Stomach (tissue), 9 donors: ENCODE measurements around the gene SPRY1. TPM values are rescaled to one million over a fixed set of nuclear protein-coding genes. Genes with fewer than 3 reads are reported as not detected.

Experiments used
- DNase-seq, 2 donors: peaks; one replicate each; pipeline versions ENCODE4 v3.0.0 to v3.0.0-alpha.2; 2013 to 2019
- H3K27ac ChIP-seq, 5 donors: fragments of 200-600 bp in 4 of 5; sonication (generic) in 4 of 5; one replicate each; pipeline ENCODE4 v1.5.1; 2013 to 2019; ENCODE audit warnings: mild to moderate bottlenecking in 1 of 5, moderate library complexity in 1 of 5
- H3K27me3 ChIP-seq, 3 donors: fragments of 200-600 bp; sonication (generic); one replicate each; pipeline ENCODE4 v1.5.1; 2017 to 2019; ENCODE audit warnings: mixed run types in 1 of 3
- H3K36me3 ChIP-seq, 4 donors: fragments of 200-600 bp; sonication (generic); 1 replicate in 3 of 4; 2 replicates in 1 of 4; pipeline ENCODE4 v1.5.1; 2016 to 2019
- H3K4me1 ChIP-seq, 4 donors: fragments of 200-600 bp; sonication (generic); one replicate each; pipeline ENCODE4 v1.5.1; 2016 to 2019
- H3K4me3 ChIP-seq, 4 donors: fragments of 200-600 bp; sonication (generic) in 3 of 4; one replicate each; pipeline ENCODE4 v1.5.1; 2016 to 2019; ENCODE audit warnings: mild to moderate bottlenecking in 1 of 4
- H3K9me3 ChIP-seq, 4 donors: fragments of 200-600 bp; sonication (generic); one replicate each; pipeline ENCODE4 v1.5.1; 2016 to 2019
- EP300 ChIP-seq: sonication (generic); formaldehyde crosslinking; IDR thresholded peaks from one replicate; pipeline ENCODE4 v1.6.1; 2017; ENCODE audit warnings: antibody characterized with exemption
- POLR2A ChIP-seq, 4 donors: fragments of 450-650 bp; IDR thresholded peaks; one replicate each; pipeline ENCODE4 v1.6.1; 2016; ENCODE audit warnings: antibody characterized with exemption in 4 of 4, control low read depth in 2 of 4, mild to moderate bottlenecking in 1 of 4, moderate library complexity in 1 of 4
- POLR2AphosphoS5 ChIP-seq, 3 donors: sonication (generic); formaldehyde crosslinking; IDR thresholded peaks; one replicate each; pipeline ENCODE4 v1.6.1; 2016; ENCODE audit warnings: antibody characterized with exemption in 3 of 3
- WGBS, 5 donors: extraction: QIAGEN DNeasy Blood & Tissue Kit in 3 of 5; methylation state at CpG; one replicate each; pipeline versions ENCODE4 v1.1.5 to v1.1.7; 2013 to 2018; 5-methylcytosine and 5-hydroxymethylcytosine counted together
- intact Hi-C: fragments of 100-400 bp; cut with DNase I; formaldehyde crosslinking; loops from one replicate; pipeline ENCODE4 v1.15.1; 2023; ENCODE audit warnings: low total_unique reads
- polyA plus RNA-seq, 3 donors: library from polyadenylated mRNA; stranded (reverse); fragments of 200-250 nt; gene quantifications; one replicate each; pipeline ENCODE4 v1.2.3, GENCODE V29; 2013
- total RNA-seq, 5 donors: library from RNA; depleted of rRNA; stranded (reverse); fragments of >200 nt; gene quantifications; one replicate each; pipeline versions ENCODE4 v1.1.0 to v1.2.3, GENCODE V29; 2014 to 2016
- TF ChIP-seq, protein P1 (sequence below), 7 experiments: fragments of 450-650 bp in 4 of 7; fragments of 200-600 bp in 3 of 7; sonication (generic) in 3 of 7; IDR thresholded peaks; one replicate each; pipeline ENCODE4 v1.5.1; 2016 to 2019; ENCODE audit warnings: antibody characterized with exemption in 7 of 7, control low read depth in 2 of 7, mild to moderate bottlenecking in 1 of 7
- donor health status: healthy with polysubstance abuse.
- donor health status: Bipolar disorder and iron deficiency.
- donor health status: healthy.

Gene SPRY1
- total and polyA plus RNA-seq, 8 donors, result 15.7 to 85.2 (median 49.3) TPM

DNA sequence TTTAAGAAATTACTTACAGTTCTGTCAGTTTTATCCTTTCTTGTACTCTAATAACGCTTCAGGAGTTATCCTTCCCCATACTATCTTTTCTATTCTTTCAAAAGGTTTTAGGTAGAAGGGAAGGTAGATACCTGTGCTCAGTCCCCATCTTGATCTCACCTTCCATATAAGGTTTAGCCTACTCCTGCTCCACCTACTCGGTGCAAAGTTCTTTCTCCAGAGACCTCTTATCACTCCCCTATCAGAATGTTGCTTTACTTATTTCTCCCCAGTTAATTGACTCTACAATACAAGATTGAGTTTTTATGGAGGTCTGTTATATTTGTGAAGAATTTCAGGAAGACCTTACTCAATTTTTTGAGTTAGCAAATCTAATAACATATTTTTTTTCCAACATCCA lies 33.9 kb downstream of the SPRY1 start:
- H3K4me1 ChIP-seq, result no peaks in the 10 kb centered on the region
- 56 to 67% (median 60%) methylated on average over 2 of the region's 2 CpGs for WGBS, 5 donors
- intact Hi-C loops, result no loop called here

DNA sequence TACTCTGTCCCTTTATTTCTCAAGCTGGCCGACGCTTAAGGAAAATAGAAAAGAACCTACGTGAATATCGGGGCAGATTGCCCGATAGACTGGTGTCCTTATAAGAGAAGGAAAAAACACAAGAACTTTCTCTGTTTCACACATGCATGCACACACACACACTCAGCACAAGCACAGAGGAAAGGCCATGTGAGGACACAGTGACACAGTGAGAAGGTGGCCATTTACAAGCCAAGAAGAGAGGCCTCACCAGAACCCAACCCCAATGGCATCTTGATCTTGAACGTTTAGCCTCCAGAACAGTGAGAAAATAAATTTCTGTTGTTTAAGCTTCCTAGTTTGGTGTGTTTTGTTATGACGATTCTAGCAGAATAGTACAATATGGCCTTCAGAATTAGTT lies 37.0 kb downstream of the SPRY1 start:
- H3K27ac ChIP-seq, result no peak overlapping the region
- TF ChIP-seq POLR2A (IDR thresholded peaks at IDR 0.05), result no peak
- no peak for TF ChIP-seq EP300
- TF ChIP-seq POLR2AphosphoS5 (IDR thresholded peaks at IDR 0.05), result no peak
- TF ChIP-seq, protein P1, sequence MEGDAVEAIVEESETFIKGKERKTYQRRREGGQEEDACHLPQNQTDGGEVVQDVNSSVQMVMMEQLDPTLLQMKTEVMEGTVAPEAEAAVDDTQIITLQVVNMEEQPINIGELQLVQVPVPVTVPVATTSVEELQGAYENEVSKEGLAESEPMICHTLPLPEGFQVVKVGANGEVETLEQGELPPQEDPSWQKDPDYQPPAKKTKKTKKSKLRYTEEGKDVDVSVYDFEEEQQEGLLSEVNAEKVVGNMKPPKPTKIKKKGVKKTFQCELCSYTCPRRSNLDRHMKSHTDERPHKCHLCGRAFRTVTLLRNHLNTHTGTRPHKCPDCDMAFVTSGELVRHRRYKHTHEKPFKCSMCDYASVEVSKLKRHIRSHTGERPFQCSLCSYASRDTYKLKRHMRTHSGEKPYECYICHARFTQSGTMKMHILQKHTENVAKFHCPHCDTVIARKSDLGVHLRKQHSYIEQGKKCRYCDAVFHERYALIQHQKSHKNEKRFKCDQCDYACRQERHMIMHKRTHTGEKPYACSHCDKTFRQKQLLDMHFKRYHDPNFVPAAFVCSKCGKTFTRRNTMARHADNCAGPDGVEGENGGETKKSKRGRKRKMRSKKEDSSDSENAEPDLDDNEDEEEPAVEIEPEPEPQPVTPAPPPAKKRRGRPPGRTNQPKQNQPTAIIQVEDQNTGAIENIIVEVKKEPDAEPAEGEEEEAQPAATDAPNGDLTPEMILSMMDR (IDR thresholded peaks at IDR 0.05), result no peak
- intact Hi-C loops, result no loop called here
- H3K4me3 ChIP-seq, result no peak overlapping the region
- no peak for DNase-seq
- WGBS, 5 donors, result 90 to 95% (median 91%) methylated on average over 7 of the region's 7 CpGs
- no peaks in the 10 kb centered on the region for H3K27me3 ChIP-seq
- H3K4me1 ChIP-seq, result peaks cover 0 to 11% (median 7%) of the 10 kb centered on the region in 4 donors
- peaks cover 0 to 6% (median 0%) of the 10 kb centered on the region in 4 donors for H3K9me3 ChIP-seq
- H3K36me3 ChIP-seq, result no peaks in the 10 kb centered on the region

More for the DNA sequence above, 33.9 kb downstream of the SPRY1 start:
- H3K36me3 ChIP-seq, result no peaks in the 10 kb centered on the region
- peaks cover 0 to 3% (median 0%) of the 10 kb centered on the region in 4 donors for H3K9me3 ChIP-seq
- TF ChIP-seq EP300, result no peak
- TF ChIP-seq, protein P1 (IDR thresholded peaks at IDR 0.05), result no peak
- no peak for TF ChIP-seq POLR2A (IDR thresholded peaks at IDR 0.05)
- TF ChIP-seq POLR2AphosphoS5 (IDR thresholded peaks at IDR 0.05), result no peak
- DNase-seq, result no peak
- no peaks in the 10 kb centered on the region for H3K27me3 ChIP-seq
- no peak overlapping the region for H3K27ac ChIP-seq
- no peak overlapping the region for H3K4me3 ChIP-seq

DNA sequence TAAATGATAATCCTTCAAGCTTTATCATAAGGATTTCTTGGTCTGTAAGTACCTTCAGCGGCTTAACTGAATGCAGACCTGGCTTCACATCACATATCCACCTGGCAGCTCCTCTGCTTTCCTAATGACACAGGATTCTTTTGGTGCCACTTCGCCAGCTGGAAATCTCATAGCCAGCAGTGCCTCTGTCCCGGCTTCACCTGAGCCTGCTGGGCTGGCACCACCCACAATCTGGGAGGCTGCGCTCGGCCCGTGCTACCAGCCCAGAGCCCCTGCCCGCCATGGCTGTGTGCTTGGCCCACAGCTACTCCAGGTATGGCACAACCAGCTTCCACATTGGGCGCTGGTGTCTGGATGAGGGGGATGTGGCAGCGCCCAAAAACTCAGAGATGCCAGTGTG lies 37.4 kb downstream of the SPRY1 start:
- Histone ChIP-seq H3K36me3 (no peaks in the 10 kb centered on the region), H3K4me1 (peaks cover 0 to 14% (median 8%) of the 10 kb centered on the region in 4 donors), H3K9me3 (peaks cover 0 to 6% (median 0%) of the 10 kb centered on the region in 4 donors), H3K27ac (no peak overlapping the region), H3K4me3 (no peak overlapping the region), H3K27me3 (no peaks in the 10 kb centered on the region)
- 86 to 98% (median 92%) methylated on average over 9 of the region's 9 CpGs for WGBS, 5 donors
- intact Hi-C loops, result no loop called here
- DNase-seq, result no peak
- TF ChIP-seq EP300 (no peak), POLR2A (IDR thresholded peaks at IDR 0.05) (no peak), POLR2AphosphoS5 (IDR thresholded peaks at IDR 0.05) (no peak)
- TF ChIP-seq, protein P1 (IDR thresholded peaks at IDR 0.05), result no peak

DNA sequence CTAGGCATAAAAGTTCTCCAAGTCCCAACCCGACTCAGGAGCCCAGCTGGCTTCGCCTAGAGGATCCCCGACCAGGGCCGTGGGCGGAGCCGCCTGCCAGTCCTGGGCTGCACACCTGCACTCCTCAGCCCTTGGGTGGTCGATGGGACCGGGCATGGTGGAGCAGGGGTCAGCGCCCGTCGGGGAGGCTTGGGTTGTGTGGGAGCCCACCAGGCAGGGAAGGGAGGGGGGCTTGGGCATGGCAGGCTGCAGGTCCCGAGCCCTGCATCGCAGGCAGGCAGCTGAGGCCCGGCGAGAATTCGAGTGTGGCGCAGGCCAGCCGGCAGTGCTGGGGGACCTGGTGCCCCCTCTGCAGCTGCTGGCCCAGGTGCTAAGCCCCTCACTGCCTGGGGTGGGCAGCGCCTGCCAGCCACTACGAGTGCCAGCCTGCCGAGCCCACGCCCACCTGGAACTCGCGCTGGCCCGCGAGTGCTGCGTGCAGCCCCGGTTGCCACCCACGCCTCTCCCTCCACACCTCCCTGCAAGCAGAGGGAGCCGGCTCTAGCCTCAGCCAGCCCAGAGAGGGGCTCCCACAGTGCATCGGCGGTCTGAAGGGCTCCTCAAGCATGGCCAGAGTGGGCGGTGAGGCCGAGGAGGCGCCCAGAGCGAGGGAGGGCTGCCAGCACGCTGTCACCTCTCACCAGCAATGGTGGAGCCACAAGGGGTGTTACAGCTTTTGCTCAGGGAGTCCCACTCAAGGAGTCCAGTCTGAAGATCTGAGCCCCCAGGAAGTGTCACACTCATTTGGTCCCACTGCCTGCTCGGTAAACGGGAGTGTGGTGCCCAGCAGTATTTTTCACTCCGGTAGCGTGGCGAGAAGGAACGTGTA lies 38.9 kb downstream of the SPRY1 start:
- no peak overlapping the region for H3K4me3 ChIP-seq
- H3K9me3 ChIP-seq, result peaks cover 0 to 6% (median 0%) of the 10 kb centered on the region in 4 donors
- TF ChIP-seq, protein P1 (IDR thresholded peaks at IDR 0.05), result no peak
- TF ChIP-seq EP300 (no peak), POLR2AphosphoS5 (IDR thresholded peaks at IDR 0.05) (no peak), POLR2A (IDR thresholded peaks at IDR 0.05) (no peak)
- H3K4me1 ChIP-seq, result peaks cover 0 to 14% (median 8%) of the 10 kb centered on the region in 4 donors
- no peaks in the 10 kb centered on the region for H3K36me3 ChIP-seq
- WGBS, 5 donors, result 95 to 99% (median 97%) methylated on average over 17 to 43 of the region's 43 CpGs
- no peak overlapping the region for H3K27ac ChIP-seq
- H3K27me3 ChIP-seq, result no peaks in the 10 kb centered on the region
- intact Hi-C loops, result no loop called here
- DNase-seq, result no peak
